ENCODE results near the gene CCNH.

CCNH gene

DNA sequence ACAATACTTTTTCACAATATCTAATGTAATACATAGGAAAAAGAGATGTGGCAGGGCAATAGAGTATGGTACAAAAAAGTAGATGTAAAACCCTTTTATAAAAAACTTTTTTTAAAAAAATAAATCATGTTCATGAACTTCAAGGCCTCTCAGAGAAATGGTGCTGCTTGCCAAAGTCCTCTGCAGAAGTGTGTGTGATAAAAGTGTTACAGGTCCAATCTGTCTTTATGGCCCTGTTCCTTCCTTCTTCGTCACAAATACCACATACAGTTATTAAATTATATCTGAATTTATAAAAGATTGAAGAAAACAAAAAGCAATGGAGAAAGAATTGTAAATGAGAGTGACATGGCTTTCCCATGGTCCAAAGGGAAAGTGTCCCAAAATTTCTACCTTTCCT lies 21.7 kb upstream of the CCNH start:
- no peaks in the 10 kb centered on the region for H3K79me2 ChIP-seq (ENCODE audit: low read length)
- no peaks in the 10 kb centered on the region for H3K9me3 ChIP-seq (ENCODE audit: insufficient read depth, low read length)
- H3K27ac ChIP-seq (ENCODE audit: low read length), result no peak overlapping the region
- no peak overlapping the region for H3K4me2 ChIP-seq (ENCODE audit: low read length)
- no peaks in the 10 kb centered on the region for H3K4me1 ChIP-seq (ENCODE audit: low read length)
- H2AFZ ChIP-seq (ENCODE audit: low read depth, low read length), result no peak overlapping the region
- no peak overlapping the region for H3K9ac ChIP-seq (ENCODE audit: low read length)
- H4K20me1 ChIP-seq (ENCODE audit: insufficient read depth, low read length), result no peaks in the 10 kb centered on the region
- no peak overlapping the region for H3K4me3 ChIP-seq (ENCODE audit: low read length)
- no peaks in the 10 kb centered on the region for H3K27me3 ChIP-seq (ENCODE audit: low read depth, low read length)
- H3K36me3 ChIP-seq (replicated peaks; ENCODE audit: low read depth, low read length), result no peaks in the 10 kb centered on the region
- TF ChIP-seq, protein P1, sequence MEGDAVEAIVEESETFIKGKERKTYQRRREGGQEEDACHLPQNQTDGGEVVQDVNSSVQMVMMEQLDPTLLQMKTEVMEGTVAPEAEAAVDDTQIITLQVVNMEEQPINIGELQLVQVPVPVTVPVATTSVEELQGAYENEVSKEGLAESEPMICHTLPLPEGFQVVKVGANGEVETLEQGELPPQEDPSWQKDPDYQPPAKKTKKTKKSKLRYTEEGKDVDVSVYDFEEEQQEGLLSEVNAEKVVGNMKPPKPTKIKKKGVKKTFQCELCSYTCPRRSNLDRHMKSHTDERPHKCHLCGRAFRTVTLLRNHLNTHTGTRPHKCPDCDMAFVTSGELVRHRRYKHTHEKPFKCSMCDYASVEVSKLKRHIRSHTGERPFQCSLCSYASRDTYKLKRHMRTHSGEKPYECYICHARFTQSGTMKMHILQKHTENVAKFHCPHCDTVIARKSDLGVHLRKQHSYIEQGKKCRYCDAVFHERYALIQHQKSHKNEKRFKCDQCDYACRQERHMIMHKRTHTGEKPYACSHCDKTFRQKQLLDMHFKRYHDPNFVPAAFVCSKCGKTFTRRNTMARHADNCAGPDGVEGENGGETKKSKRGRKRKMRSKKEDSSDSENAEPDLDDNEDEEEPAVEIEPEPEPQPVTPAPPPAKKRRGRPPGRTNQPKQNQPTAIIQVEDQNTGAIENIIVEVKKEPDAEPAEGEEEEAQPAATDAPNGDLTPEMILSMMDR (IDR thresholded peaks at IDR 0.05; ENCODE audit: low read depth, low read length), result no peak

DNA sequence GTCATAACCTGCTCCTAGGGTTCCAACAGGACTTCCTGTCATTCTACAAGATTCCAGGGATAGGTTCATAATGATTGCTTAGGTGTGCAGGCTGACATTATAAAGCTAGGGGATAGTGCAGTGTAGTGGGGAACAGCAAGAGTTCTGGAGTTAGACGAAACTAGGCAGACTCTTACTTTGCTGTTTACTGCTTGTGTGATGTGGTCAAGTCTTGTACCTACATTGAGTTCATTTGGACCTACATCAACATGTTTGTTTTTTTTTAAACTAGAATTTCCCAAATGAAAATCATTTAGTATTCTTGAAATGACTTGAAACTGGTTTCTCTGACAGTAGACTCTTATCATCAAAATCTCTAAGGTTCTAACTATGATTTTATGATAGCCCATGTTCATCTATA lies 21.2 kb upstream of the CCNH start:
- Histone ChIP-seq H3K9ac (ENCODE audit: low read length) (no peak overlapping the region), H3K27me3 (ENCODE audit: low read depth, low read length) (no peaks in the 10 kb centered on the region), H3K4me1 (ENCODE audit: low read length) (no peaks in the 10 kb centered on the region), H2AFZ (ENCODE audit: low read depth, low read length) (no peak overlapping the region), H3K27ac (ENCODE audit: low read length) (no peak overlapping the region), H4K20me1 (ENCODE audit: insufficient read depth, low read length) (no peaks in the 10 kb centered on the region), H3K4me2 (ENCODE audit: low read length) (no peak overlapping the region), H3K79me2 (ENCODE audit: low read length) (no peaks in the 10 kb centered on the region), H3K36me3 (replicated peaks; ENCODE audit: low read depth, low read length) (no peaks in the 10 kb centered on the region), H3K9me3 (ENCODE audit: insufficient read depth, low read length) (no peaks in the 10 kb centered on the region), H3K4me3 (ENCODE audit: low read length) (no peak overlapping the region)
- no peak for TF ChIP-seq EZH2phosphoT487 (IDR thresholded peaks at IDR 0.05; ENCODE audit: low read depth)
- TF ChIP-seq, protein P1 (IDR thresholded peaks at IDR 0.05; ENCODE audit: low read depth, low read length), result no peak

DNA sequence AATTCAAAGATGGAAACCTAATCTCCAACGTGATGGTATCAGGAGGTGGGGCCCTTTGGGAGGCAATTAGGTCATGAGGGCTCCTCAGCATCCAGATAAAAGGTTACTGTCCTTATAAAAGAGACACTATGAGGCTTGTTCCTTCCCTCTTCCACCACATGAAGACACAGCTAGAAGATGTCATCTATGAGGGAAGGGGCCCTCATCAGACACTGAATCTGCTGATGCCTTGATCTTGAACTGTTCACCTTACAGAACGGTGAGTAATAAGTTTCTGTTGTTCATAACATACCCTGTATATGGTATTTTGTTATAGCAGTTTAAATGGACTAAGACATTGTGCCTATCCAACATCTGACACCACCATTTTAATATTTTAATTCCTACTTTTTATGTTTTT lies 19.7 kb upstream of the CCNH start:
- H3K4me2 ChIP-seq (ENCODE audit: low read length), result no peak overlapping the region
- no peaks in the 10 kb centered on the region for H3K36me3 ChIP-seq (replicated peaks; ENCODE audit: low read depth, low read length)
- no peak overlapping the region for H2AFZ ChIP-seq (ENCODE audit: low read depth, low read length)
- no peaks in the 10 kb centered on the region for H3K27me3 ChIP-seq (ENCODE audit: low read depth, low read length)
- H3K9ac ChIP-seq (ENCODE audit: low read length), result no peak overlapping the region
- no peaks in the 10 kb centered on the region for H3K4me1 ChIP-seq (ENCODE audit: low read length)
- no peaks in the 10 kb centered on the region for H4K20me1 ChIP-seq (ENCODE audit: insufficient read depth, low read length)
- no peak overlapping the region for H3K27ac ChIP-seq (ENCODE audit: low read length)
- TF ChIP-seq EZH2phosphoT487 (IDR thresholded peaks at IDR 0.05; ENCODE audit: low read depth), result no peak
- TF ChIP-seq, protein P1 (IDR thresholded peaks at IDR 0.05; ENCODE audit: low read depth, low read length), result no peak
- H3K4me3 ChIP-seq (ENCODE audit: low read length), result no peak overlapping the region
- no peaks in the 10 kb centered on the region for H3K9me3 ChIP-seq (ENCODE audit: insufficient read depth, low read length)
- no peaks in the 10 kb centered on the region for H3K79me2 ChIP-seq (ENCODE audit: low read length)

DNA sequence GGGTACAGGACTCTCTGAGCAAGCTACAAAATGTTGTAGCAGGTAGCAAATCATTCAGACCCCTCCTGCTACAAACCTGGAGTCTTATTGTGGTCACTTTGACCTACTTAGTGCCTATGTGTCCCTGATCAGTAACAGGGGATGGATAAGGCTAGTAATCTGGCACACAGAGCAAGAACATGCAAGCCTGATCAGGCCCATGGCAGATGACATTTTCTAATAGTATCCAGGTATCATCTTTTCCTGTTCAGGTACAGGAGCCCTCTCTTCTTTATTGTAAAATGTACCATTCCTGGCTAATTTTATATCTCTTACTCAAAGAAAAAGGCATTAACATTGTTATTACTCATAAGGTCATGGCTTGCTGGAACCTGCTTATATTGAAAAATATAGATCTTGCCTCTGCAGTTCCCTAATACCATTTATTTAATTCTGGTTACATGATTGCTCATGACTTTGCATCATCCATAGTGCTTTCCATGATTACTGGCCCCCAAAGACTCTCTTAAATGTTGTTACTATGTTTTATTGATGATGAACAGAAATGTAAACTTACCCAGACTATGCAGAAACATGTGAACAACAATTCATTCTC lies 18.2 kb upstream of the CCNH start:
- TF ChIP-seq, protein P1 (IDR thresholded peaks at IDR 0.05; ENCODE audit: low read depth, low read length), result no peak
- TF ChIP-seq EZH2phosphoT487 (IDR thresholded peaks at IDR 0.05; ENCODE audit: low read depth), result no peak
- H3K4me3 ChIP-seq (ENCODE audit: low read length), result no peak overlapping the region
- no peak overlapping the region for H3K4me2 ChIP-seq (ENCODE audit: low read length)
- H3K79me2 ChIP-seq (ENCODE audit: low read length), result no peaks in the 10 kb centered on the region
- H3K27me3 ChIP-seq (ENCODE audit: low read depth, low read length), result no peaks in the 10 kb centered on the region
- no peaks in the 10 kb centered on the region for H4K20me1 ChIP-seq (ENCODE audit: insufficient read depth, low read length)
- no peak overlapping the region for H3K27ac ChIP-seq (ENCODE audit: low read length)
- no peaks in the 10 kb centered on the region for H3K9me3 ChIP-seq (ENCODE audit: insufficient read depth, low read length)
- no peaks in the 10 kb centered on the region for H3K4me1 ChIP-seq (ENCODE audit: low read length)
- no peak overlapping the region for H3K9ac ChIP-seq (ENCODE audit: low read length)
- no peak overlapping the region for H2AFZ ChIP-seq (ENCODE audit: low read depth, low read length)
- H3K36me3 ChIP-seq (replicated peaks; ENCODE audit: low read depth, low read length), result no peaks in the 10 kb centered on the region
